Nephron (organoid): Measurements from ENCODE around the gene NLRP12.

ENCODE experiments used
- H3K27ac Mint-ChIP-seq, 3 experiments: 2 replicates each; pipeline ENCODE4 v1.8.0; 2020; ENCODE audit warnings: mixed read lengths in 3 of 3, mild to moderate bottlenecking in 2 of 3, moderate library complexity in 1 of 3
- H3K27me3 Mint-ChIP-seq: 2 replicates; pipeline ENCODE4 v1.8.0; 2021; ENCODE audit warnings: low read depth, mild to moderate bottlenecking, moderate library complexity, mixed read lengths
- H3K36me3 Mint-ChIP-seq: 2 replicates; pipeline ENCODE4 v1.8.0; 2020; ENCODE audit warnings: low read depth, mixed read lengths
- H3K4me1 Mint-ChIP-seq: 2 replicates; pipeline ENCODE4 v1.8.0; 2020; ENCODE audit warnings: mixed read lengths
- H3K4me3 Mint-ChIP-seq, 3 experiments: 2 replicates each; pipeline ENCODE4 v1.8.0; 2020; ENCODE audit warnings: mild to moderate bottlenecking in 3 of 3, mixed read lengths in 3 of 3, moderate library complexity in 2 of 3
- H3K9me3 Mint-ChIP-seq: 2 replicates; pipeline ENCODE4 v1.8.0; 2020; ENCODE audit warnings: mixed read lengths
- CTCF ChIP-seq, 3 experiments: fragments of 200-600 bp; sonication (generic); IDR thresholded peaks; one replicate each; pipeline ENCODE4 v1.5.0; 2021; ENCODE audit warnings: antibody characterized with exemption in 3 of 3; ENCODE audit not compliant: unreplicated experiment in 3 of 3

The NLRP12 gene

GRCh38 chr19:53868091-53868891 is 44.2 kb upstream of the NLRP12 start:
- no peak for TF ChIP-seq CTCF (IDR thresholded peaks at IDR 0.05; ENCODE audit: unreplicated experiment in 3 of 3)
- peaks cover 13% of the 10 kb centered on the region for H3K36me3 Mint-ChIP-seq
- H3K27me3 Mint-ChIP-seq, result no peaks in the 10 kb centered on the region
- no peaks in the 10 kb centered on the region for H3K9me3 Mint-ChIP-seq
- peak overlapping the region; percentile 99 to 100 (median 100) for H3K4me3 Mint-ChIP-seq
- peaks cover 28% of the 10 kb centered on the region for H3K4me1 Mint-ChIP-seq
- H3K27ac Mint-ChIP-seq, result peak overlapping the region; percentile 97 to 99 (median 99)

- Mint-ChIP-seq H3K27me3 (no peaks in the 10 kb centered on the region), H3K36me3 (peaks cover 8% of the 10 kb centered on the region), H3K27ac (peak within 1 kb of the TSS; percentile 97 to 99 (median 99)), H3K9me3 (no peaks in the 10 kb centered on the region), H3K4me3 (peak within 1 kb of the TSS; percentile 99 to 100 (median 100)), H3K4me1 (peaks cover 28% of the 10 kb centered on the region)
- no peak for TF ChIP-seq CTCF (IDR thresholded peaks at IDR 0.05; ENCODE audit: unreplicated experiment in 3 of 3)
Observed at GRCh38 chr19:53867225-53868090, 43.3 kb upstream of the NLRP12 start, which contains the start of gene MYADM. TSS of gene MYADM (plus strand) at chr19:53867883. CDS start at chr19:53873530, 5,647 bp downstream.

- Mint-ChIP-seq H3K4me3 (peak overlapping the region; percentile 99 to 100 (median 100)), H3K4me1 (peaks cover 28% of the 10 kb centered on the region), H3K27ac (peak overlapping the region; percentile 97 to 99 (median 99)), H3K36me3 (peaks cover 8% of the 10 kb centered on the region), H3K9me3 (no peaks in the 10 kb centered on the region), H3K27me3 (no peaks in the 10 kb centered on the region)
- no peak for TF ChIP-seq CTCF (IDR thresholded peaks at IDR 0.05; ENCODE audit: unreplicated experiment in 3 of 3)
Observed at GRCh38 chr19:53866865-53867224, 42.7 kb upstream of the NLRP12 start.

- Mint-ChIP-seq H3K4me1 (peaks cover 22% of the 10 kb centered on the region), H3K27ac (peak overlapping the region; percentile 97 to 99 (median 99)), H3K4me3 (peak overlapping the region; percentile 99 to 100 (median 100)), H3K36me3 (peaks cover 2% of the 10 kb centered on the region), H3K27me3 (no peaks in the 10 kb centered on the region), H3K9me3 (no peaks in the 10 kb centered on the region)
- no peak for TF ChIP-seq CTCF (IDR thresholded peaks at IDR 0.05; ENCODE audit: unreplicated experiment in 3 of 3)
Observed at GRCh38 chr19:53865918-53866864, 42.1 kb upstream of the NLRP12 start.

- TF ChIP-seq CTCF (IDR thresholded peaks at IDR 0.05; ENCODE audit: unreplicated experiment in 3 of 3), result no peak
- Mint-ChIP-seq H3K36me3 (no peaks in the 10 kb centered on the region), H3K4me1 (peaks cover 16% of the 10 kb centered on the region), H3K27me3 (no peaks in the 10 kb centered on the region), H3K9me3 (no peaks in the 10 kb centered on the region), H3K4me3 (peak overlapping the region; percentile 87 to 99 (median 87)), H3K27ac (peak overlapping the region; percentile 97 to 99 (median 99))
Observed at GRCh38 chr19:53865523-53865917, 41.4 kb upstream of the NLRP12 start.
